Retinal pigment epithelial cell (primary cell): Measurements from ENCODE around the gene KRTAP12-1.

Experiments
- DNase-seq: peaks from one replicate; pipeline ENCODE4 v3.0.0-alpha.2; 2010; ENCODE audit warnings: low read depth
- H3K4me3 ChIP-seq: 2 replicates; pipeline ENCODE4 v1.5.1; 2011; ENCODE audit warnings: mild to moderate bottlenecking, low read length, control low read depth, moderate library complexity
- TF ChIP-seq, protein P1 (sequence below): conservative IDR thresholded peaks from 2 replicates; pipeline ENCODE4 v1.5.1; 2011; ENCODE audit warnings: low read depth, low read length, control low read depth, inconsistent platforms

Gene KRTAP12-1

GRCh38 chr21:44727321-44727720 is 45.4 kb upstream of the KRTAP12-1 start:
- TF ChIP-seq, protein P1, sequence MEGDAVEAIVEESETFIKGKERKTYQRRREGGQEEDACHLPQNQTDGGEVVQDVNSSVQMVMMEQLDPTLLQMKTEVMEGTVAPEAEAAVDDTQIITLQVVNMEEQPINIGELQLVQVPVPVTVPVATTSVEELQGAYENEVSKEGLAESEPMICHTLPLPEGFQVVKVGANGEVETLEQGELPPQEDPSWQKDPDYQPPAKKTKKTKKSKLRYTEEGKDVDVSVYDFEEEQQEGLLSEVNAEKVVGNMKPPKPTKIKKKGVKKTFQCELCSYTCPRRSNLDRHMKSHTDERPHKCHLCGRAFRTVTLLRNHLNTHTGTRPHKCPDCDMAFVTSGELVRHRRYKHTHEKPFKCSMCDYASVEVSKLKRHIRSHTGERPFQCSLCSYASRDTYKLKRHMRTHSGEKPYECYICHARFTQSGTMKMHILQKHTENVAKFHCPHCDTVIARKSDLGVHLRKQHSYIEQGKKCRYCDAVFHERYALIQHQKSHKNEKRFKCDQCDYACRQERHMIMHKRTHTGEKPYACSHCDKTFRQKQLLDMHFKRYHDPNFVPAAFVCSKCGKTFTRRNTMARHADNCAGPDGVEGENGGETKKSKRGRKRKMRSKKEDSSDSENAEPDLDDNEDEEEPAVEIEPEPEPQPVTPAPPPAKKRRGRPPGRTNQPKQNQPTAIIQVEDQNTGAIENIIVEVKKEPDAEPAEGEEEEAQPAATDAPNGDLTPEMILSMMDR, result no peak
- DNase-seq, result no peak
- no peak overlapping the region for H3K4me3 ChIP-seq

- TF ChIP-seq, protein P1, result no peak
- no peak for DNase-seq
- H3K4me3 ChIP-seq, result no peak overlapping the region
Observed at GRCh38 chr21:44726826-44727225, 44.9 kb upstream of the KRTAP12-1 start.

DNA sequence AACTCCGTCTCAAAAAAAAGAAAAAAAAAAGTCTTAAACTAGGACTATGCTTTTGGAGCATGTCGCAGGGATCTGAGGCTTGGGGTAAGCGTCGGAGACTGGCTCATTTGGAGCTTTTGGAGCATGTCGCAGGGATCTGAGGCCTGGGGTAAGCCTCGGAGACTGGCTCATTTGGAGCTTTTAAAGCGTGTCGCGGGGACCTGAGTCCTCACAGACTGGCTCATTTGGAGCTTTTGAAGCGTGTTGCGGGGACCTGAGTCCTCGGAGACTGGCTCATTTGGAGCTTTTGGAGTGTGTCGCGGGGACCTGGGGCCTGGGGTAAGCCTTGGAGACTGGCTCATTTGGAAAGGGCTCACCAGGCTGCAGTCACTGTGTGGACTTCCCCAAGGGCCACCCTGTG is 43.0 kb upstream of the KRTAP12-1 start:
- TF ChIP-seq, protein P1, result no peak
- no peak overlapping the region for H3K4me3 ChIP-seq
- no peak for DNase-seq

GRCh38 chr21:44724196-44724595 is 42.2 kb upstream of the KRTAP12-1 start:
- H3K4me3 ChIP-seq, result no peak overlapping the region
- DNase-seq, result no peak
- TF ChIP-seq, protein P1, result no peak

DNA sequence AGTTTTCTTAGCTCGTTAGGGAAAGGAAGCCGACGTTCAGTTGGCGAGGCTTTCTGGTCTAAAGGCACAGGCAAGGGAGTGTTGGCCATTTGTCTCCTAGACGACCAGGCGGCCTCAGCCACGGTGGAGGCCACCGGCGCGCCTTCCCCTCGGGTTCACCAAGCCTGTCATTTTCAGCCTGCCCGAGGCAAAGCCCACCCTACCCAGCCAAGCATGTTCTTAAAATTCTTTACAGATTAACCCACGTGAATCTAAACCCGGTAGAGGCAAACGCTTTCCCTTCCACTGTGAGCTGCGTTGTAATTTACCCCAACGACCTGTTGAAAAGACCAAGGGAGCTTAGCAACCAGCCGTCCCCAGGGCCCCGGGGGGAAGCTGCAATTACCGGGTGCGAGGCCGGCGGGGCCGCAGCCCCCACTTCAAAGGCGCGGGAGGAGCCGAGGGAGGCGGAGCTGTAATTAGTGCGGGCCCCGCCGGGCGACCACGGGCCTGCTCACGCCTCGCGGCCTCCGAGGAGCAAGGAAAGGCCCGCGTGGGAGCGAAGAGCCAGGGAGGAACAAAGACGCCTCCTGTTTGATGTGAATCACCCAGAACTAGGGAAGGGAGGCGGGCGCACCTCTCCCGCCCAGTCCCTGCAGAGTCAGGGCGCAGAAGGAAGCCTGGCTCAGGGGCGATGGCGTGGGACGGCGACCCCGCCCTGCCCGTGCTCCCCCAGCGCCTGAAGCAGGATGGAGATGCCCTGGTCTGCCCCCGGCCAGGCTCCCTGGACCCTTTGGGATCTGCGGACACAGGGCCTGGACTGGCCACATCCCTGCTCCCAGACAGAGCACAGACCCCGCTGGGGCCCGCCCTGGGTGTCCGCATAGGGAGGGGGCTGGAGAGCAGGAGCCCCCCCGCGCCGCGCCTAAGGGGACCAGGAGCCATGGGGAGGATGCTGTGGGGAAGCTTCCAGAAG is 41.5 kb upstream of the KRTAP12-1 start:
- TF ChIP-seq, protein P1, result no peak
- no peak overlapping the region for H3K4me3 ChIP-seq

DNA sequence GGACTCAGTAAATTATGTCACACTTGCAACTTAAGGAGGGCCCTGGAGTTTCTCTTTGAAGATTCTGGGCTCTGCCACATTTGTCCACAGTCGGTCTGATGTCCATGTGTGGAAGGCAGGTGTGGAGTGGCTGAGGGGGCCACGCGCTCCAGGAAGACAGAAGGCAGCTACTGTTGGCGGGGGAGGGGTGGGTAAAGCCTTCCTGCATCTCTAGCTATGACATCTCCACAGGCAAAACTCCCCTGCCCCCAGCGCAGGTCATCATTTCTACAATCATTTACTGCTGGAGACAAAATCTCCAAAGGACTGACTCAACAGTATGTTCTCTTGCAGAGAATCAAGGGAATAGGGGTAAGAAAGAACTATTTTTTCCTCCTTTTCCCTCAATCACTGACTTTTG is 40.8 kb upstream of the KRTAP12-1 start:
- DNase-seq, result no peak
- TF ChIP-seq, protein P1, result no peak
- no peak overlapping the region for H3K4me3 ChIP-seq

More for the DNA sequence above, 41.5 kb upstream of the KRTAP12-1 start:
- no peak for DNase-seq

DNA sequence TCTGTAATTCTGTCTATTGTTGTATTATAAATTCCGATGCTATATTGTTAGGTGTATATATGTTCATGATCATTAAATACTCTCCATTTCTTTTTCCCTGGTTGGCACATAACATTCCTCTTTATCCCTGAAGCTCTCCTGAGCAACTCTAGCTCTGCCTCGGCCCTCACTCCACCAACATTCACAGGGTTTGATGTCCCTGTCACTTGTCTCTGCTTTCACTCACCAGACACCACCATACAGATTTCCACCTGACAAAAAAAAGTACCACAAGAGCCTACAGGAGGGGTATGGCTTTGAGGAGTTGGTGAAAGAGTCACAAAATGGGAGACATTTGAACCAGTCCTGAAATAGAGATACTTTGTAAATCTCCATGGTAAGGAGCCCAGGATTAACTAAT is 38.2 kb upstream of the KRTAP12-1 start:
- TF ChIP-seq, protein P1, result no peak
- DNase-seq, result no peak

More for the DNA sequence above, 38.2 kb upstream of the KRTAP12-1 start:
- H3K4me3 ChIP-seq, result no peak overlapping the region
